ENCODE results near the gene NOXO1.

DNA sequence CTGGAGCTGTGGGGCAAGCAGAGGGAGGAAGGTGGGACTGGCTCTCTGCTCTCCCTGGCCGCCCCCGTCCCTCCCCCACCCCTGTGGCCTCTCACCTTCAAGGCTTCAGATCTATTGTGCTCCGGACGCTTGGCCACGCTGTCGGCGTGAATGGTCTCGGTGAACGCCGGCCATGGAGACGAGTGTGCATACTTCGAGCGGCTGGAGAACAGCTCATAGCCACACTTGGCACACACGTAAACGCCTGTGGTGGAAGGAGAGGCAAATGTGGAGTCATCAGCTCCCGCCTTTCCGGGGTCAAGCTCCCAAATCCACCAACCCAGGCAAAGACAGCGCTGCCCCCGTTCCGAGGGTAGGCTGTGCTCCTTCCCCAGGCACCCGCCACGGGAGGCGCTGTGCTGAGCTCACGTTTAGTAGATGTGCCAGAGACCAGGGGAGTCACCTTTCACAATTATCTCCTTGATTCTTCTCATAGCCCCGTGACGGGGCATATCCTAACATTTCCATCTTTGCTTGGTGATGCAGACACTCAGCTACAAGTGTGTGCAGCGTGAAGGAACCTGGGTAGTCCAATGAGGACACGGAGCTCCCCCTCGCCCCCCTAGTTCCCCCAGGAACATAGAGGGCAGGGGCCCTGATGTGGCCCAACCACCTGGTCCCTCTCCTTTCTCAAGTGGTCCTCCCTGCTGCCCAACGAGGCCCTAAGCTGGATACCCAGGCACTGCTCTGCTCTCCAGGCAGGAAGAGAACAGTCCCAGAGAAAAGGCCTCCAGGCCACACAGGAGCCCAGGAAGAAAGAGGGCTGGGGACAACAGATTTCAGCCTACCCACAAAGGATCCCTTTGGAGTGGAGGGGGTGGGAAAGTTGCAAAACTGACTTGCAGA lies 39.9 kb downstream of the NOXO1 start:
- TF ChIP-seq POLR2AphosphoS5 (IDR thresholded peaks at IDR 0.05) = no peak
- TF ChIP-seq, protein P1, sequence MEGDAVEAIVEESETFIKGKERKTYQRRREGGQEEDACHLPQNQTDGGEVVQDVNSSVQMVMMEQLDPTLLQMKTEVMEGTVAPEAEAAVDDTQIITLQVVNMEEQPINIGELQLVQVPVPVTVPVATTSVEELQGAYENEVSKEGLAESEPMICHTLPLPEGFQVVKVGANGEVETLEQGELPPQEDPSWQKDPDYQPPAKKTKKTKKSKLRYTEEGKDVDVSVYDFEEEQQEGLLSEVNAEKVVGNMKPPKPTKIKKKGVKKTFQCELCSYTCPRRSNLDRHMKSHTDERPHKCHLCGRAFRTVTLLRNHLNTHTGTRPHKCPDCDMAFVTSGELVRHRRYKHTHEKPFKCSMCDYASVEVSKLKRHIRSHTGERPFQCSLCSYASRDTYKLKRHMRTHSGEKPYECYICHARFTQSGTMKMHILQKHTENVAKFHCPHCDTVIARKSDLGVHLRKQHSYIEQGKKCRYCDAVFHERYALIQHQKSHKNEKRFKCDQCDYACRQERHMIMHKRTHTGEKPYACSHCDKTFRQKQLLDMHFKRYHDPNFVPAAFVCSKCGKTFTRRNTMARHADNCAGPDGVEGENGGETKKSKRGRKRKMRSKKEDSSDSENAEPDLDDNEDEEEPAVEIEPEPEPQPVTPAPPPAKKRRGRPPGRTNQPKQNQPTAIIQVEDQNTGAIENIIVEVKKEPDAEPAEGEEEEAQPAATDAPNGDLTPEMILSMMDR (IDR thresholded peaks at IDR 0.05) = no peak
- no peak for TF ChIP-seq POLR2A (IDR thresholded peaks at IDR 0.05)
- no peak for TF ChIP-seq EP300 (IDR thresholded peaks at IDR 0.05)

Measured in upper lobe of left lung (tissue), 4 donors.